ENCODE results near the gene HCFC1R1.

Gene HCFC1R1

GRCh38 chr16:2979669-2980226 is 44.0 kb downstream of the HCFC1R1 start:
- peak; percentile 53 for DNase-seq
- H3K4me3 ChIP-seq (ENCODE audit: low read depth, low read length) = peak overlapping the region; percentile 75
- H3K27me3 ChIP-seq = no peaks in the 10 kb centered on the region
- no peaks in the 10 kb centered on the region for H3K9me3 ChIP-seq
- H3K36me3 ChIP-seq = peaks cover 36% of the 10 kb centered on the region
- no peak for TF ChIP-seq CTCF (IDR thresholded peaks at IDR 0.05; ENCODE audit: low read depth, low read length)
- H3K4me1 ChIP-seq = peaks cover 3% of the 10 kb centered on the region

GRCh38 chr16:2977440-2977839 is 46.3 kb downstream of the HCFC1R1 start:
- DNase-seq = no peak
- Histone ChIP-seq H3K36me3 (peaks cover 59% of the 10 kb centered on the region), H3K27me3 (no peaks in the 10 kb centered on the region), H3K4me1 (peaks cover 15% of the 10 kb centered on the region), H3K9me3 (no peaks in the 10 kb centered on the region), H3K4me3 (ENCODE audit: low read depth, low read length) (no peak overlapping the region)
- no peak for TF ChIP-seq CTCF (IDR thresholded peaks at IDR 0.05; ENCODE audit: low read depth, low read length)

GRCh38 chr16:2976673-2977072 is 47.1 kb downstream of the HCFC1R1 start:
- H3K4me1 ChIP-seq = peaks cover 19% of the 10 kb centered on the region
- no peaks in the 10 kb centered on the region for H3K27me3 ChIP-seq
- no peak for TF ChIP-seq CTCF (IDR thresholded peaks at IDR 0.05; ENCODE audit: low read depth, low read length)
- no peaks in the 10 kb centered on the region for H3K9me3 ChIP-seq
- H3K4me3 ChIP-seq (ENCODE audit: low read depth, low read length) = no peak overlapping the region
- peaks cover 66% of the 10 kb centered on the region for H3K36me3 ChIP-seq
- no peak for DNase-seq

GRCh38 chr16:2976201-2976600 is 47.5 kb downstream of the HCFC1R1 start:
- no peak for DNase-seq
- Histone ChIP-seq H3K4me1 (peaks cover 17% of the 10 kb centered on the region), H3K27me3 (no peaks in the 10 kb centered on the region), H3K9me3 (no peaks in the 10 kb centered on the region), H3K4me3 (ENCODE audit: low read depth, low read length) (no peak overlapping the region), H3K36me3 (peaks cover 70% of the 10 kb centered on the region)
- no peak for TF ChIP-seq CTCF (IDR thresholded peaks at IDR 0.05; ENCODE audit: low read depth, low read length)

GRCh38 chr16:2975161-2975795 is 48.5 kb downstream of the HCFC1R1 start:
- Histone ChIP-seq H3K4me1 (peaks cover 23% of the 10 kb centered on the region), H3K4me3 (ENCODE audit: low read depth, low read length) (no peak overlapping the region), H3K27me3 (no peaks in the 10 kb centered on the region), H3K36me3 (peaks cover 75% of the 10 kb centered on the region), H3K9me3 (no peaks in the 10 kb centered on the region)
- no peak for TF ChIP-seq CTCF (IDR thresholded peaks at IDR 0.05; ENCODE audit: low read depth, low read length)
- DNase-seq = no peak

GRCh38 chr16:2974319-2975056 is 49.3 kb downstream of the HCFC1R1 start:
- Histone ChIP-seq H3K9me3 (no peaks in the 10 kb centered on the region), H3K4me1 (peaks cover 23% of the 10 kb centered on the region), H3K4me3 (ENCODE audit: low read depth, low read length) (no peak overlapping the region), H3K27me3 (no peaks in the 10 kb centered on the region), H3K36me3 (peaks cover 75% of the 10 kb centered on the region)
- no peak for TF ChIP-seq CTCF (IDR thresholded peaks at IDR 0.05; ENCODE audit: low read depth, low read length)
- no peak for DNase-seq
